MCF 10A (cell line): ENCODE measurements around the gene MGAT5B. TPM values are rescaled to one million over a fixed set of nuclear protein-coding genes. Genes with fewer than 3 reads are reported as not detected.

Experiments used
- BruUV-seq: library from RNA; stranded (reverse); fragments of 400-500 nt; replicated peaks from 2 replicates; lab custom pipeline; 2021; lab: Mats Ljungman, UMichigan
- CTCF ChIA-PET: fragments of 300-600 bp; sonication (Branson Sonifier 250); formaldehyde crosslinking; extraction: SDS; loops from one replicate; lab custom pipeline; 2021; ENCODE audit warnings: antibody characterized with exemption, inconsistent platforms; lab: Yijun Ruan, JAX
- POLR2A ChIA-PET: fragments of 300-600, 350-650 bp; sonication (Branson Sonifier 250); formaldehyde crosslinking; extraction: SDS; loops from one replicate; lab custom pipeline; 2020; ENCODE audit warnings: antibody characterized with exemption, inconsistent platforms; lab: Yijun Ruan, JAX
- DNase-seq: peaks from one replicate; pipeline ENCODE4 v3.0.0-alpha.2; 2018; ENCODE audit not compliant: unreplicated experiment
- H3K27ac Mint-ChIP-seq: one replicate; pipeline ENCODE4 v1.8.0; 2022; ENCODE audit warnings: mild to moderate bottlenecking, low read depth, mixed read lengths; ENCODE audit not compliant: unreplicated experiment
- H3K27me3 Mint-ChIP-seq: one replicate; pipeline ENCODE4 v1.8.0; 2022; ENCODE audit warnings: mixed read lengths; ENCODE audit not compliant: insufficient read depth, unreplicated experiment
- H3K36me3 Mint-ChIP-seq: one replicate; pipeline ENCODE4 v1.8.0; 2022; ENCODE audit warnings: mild to moderate bottlenecking, moderate library complexity, mixed read lengths; ENCODE audit not compliant: insufficient read depth, unreplicated experiment
- H3K4me1 Mint-ChIP-seq: one replicate; pipeline ENCODE4 v1.8.0; 2022; ENCODE audit warnings: mixed read lengths; ENCODE audit not compliant: insufficient read depth, unreplicated experiment
- H3K4me3 Mint-ChIP-seq: one replicate; pipeline ENCODE4 v1.8.0; 2022; ENCODE audit warnings: mild to moderate bottlenecking, moderate library complexity, mixed read lengths; ENCODE audit not compliant: unreplicated experiment
- H3K9me3 Mint-ChIP-seq: one replicate; pipeline ENCODE4 v1.8.0; 2022; ENCODE audit warnings: mixed read lengths; ENCODE audit not compliant: unreplicated experiment
- CTCF ChIP-seq: fragments of 200-600 bp; IDR thresholded peaks from one replicate; pipeline ENCODE4 v1.8.0; 2022; ENCODE audit warnings: antibody characterized with exemption, mild to moderate bottlenecking; ENCODE audit not compliant: unreplicated experiment
- intact Hi-C: fragments of 100-400 bp; cut with micrococcal nuclease; formaldehyde crosslinking; loops from 2 replicates; pipeline ENCODE4 v1.14.1; 2022
- total RNA-seq: library from RNA; stranded (reverse); gene quantifications from 2 replicates; pipeline ENCODE4 v1.2.3, GENCODE V29; 2022

The MGAT5B gene
- total RNA-seq, 1 experiment from 2014 or later: 1.7 TPM

- CTCF ChIA-PET: interaction anchor here (0.6 kb wide), 1 partner anchor 424 kb away, joined by 4 read pairs; no protein-coding TSS in a partner anchor
Measured at GRCh38 chr17:76952402-76952801, 84.2 kb downstream of the MGAT5B start.

GRCh38 chr17:76953066-76953465, 84.9 kb downstream of the MGAT5B start:
- TF ChIP-seq CTCF: no peak
- intact Hi-C loops: no loop called here
- ChIA-PET CTCF (no interaction called here), POLR2A (no interaction called here)
- peaks cover 6% of the 10 kb centered on the region for H3K36me3 Mint-ChIP-seq
- peaks cover 12% of the 10 kb centered on the region for H3K27me3 Mint-ChIP-seq
- H3K4me1 Mint-ChIP-seq: no peaks in the 10 kb centered on the region
- H3K27ac Mint-ChIP-seq: no peak overlapping the region
- H3K9me3 Mint-ChIP-seq: no peaks in the 10 kb centered on the region
- no peak overlapping the region for H3K4me3 Mint-ChIP-seq
- no peak for DNase-seq
- no TSS peak for BruUV-seq

More at GRCh38 chr17:76952402-76952801, 84.2 kb downstream of the MGAT5B start:
- H3K4me1 Mint-ChIP-seq: no peaks in the 10 kb centered on the region
- BruUV-seq: no TSS peak
- H3K4me3 Mint-ChIP-seq: no peak overlapping the region
- peaks cover 5% of the 10 kb centered on the region for H3K27me3 Mint-ChIP-seq
- TF ChIP-seq CTCF: no peak
- no peak overlapping the region for H3K27ac Mint-ChIP-seq
- intact Hi-C loops: no loop called here
- POLR2A ChIA-PET: no interaction called here
- DNase-seq: no peak
- no peaks in the 10 kb centered on the region for H3K9me3 Mint-ChIP-seq
- H3K36me3 Mint-ChIP-seq: peaks cover 6% of the 10 kb centered on the region

GRCh38 chr17:76953946-76954345, 85.7 kb downstream of the MGAT5B start:
- Mint-ChIP-seq H3K4me1 (no peaks in the 10 kb centered on the region), H3K27ac (no peak overlapping the region), H3K27me3 (peaks cover 20% of the 10 kb centered on the region), H3K36me3 (peaks cover 6% of the 10 kb centered on the region), H3K9me3 (no peaks in the 10 kb centered on the region), H3K4me3 (no peak overlapping the region)
- DNase-seq: no peak
- no TSS peak for BruUV-seq
- POLR2A ChIA-PET: no interaction called here
- intact Hi-C loops: no loop called here
- TF ChIP-seq CTCF: no peak
- CTCF ChIA-PET: interaction anchor here (0.5 kb wide), 1 partner anchor 111 kb away, joined by 3 read pairs; no protein-coding TSS in a partner anchor

- no peak overlapping the region for H3K27ac Mint-ChIP-seq
- H3K9me3 Mint-ChIP-seq: no peaks in the 10 kb centered on the region
- TF ChIP-seq CTCF: no peak
- BruUV-seq: no TSS peak
- intact Hi-C loops: no loop called here
- peaks cover 6% of the 10 kb centered on the region for H3K36me3 Mint-ChIP-seq
- ChIA-PET CTCF (interaction anchor here (0.6 kb wide), 1 partner anchor 1120 kb away, joined by 3 read pairs; no protein-coding TSS in a partner anchor), POLR2A (no interaction called here)
- peaks cover 33% of the 10 kb centered on the region for H3K27me3 Mint-ChIP-seq
- H3K4me3 Mint-ChIP-seq: no peak overlapping the region
- H3K4me1 Mint-ChIP-seq: no peaks in the 10 kb centered on the region
- no peak for DNase-seq
Measured at GRCh38 chr17:76955191-76955590, 87.0 kb downstream of the MGAT5B start.
